Large intestine (tissue), 3 donors: ENCODE results near the gene RCBTB2. TPM values are rescaled to one million over a fixed set of nuclear protein-coding genes. Genes with fewer than 3 reads are reported as not detected.

ENCODE experiments used
- DNase-seq, 2 donors: peaks; one replicate each; pipeline versions ENCODE4 v3.0.0 to v3.0.0-alpha.2; 2013
- H3K27ac ChIP-seq: one replicate; pipeline ENCODE4 v1.5.1; 2013; ENCODE audit warnings: low read length
- H3K27me3 ChIP-seq: 2 replicates; pipeline ENCODE4 v1.6.1; 2013; ENCODE audit warnings: low read length; ENCODE audit not compliant: control insufficient read depth, insufficient read depth
- H3K36me3 ChIP-seq: 2 replicates; pipeline ENCODE4 v1.6.1; 2013; ENCODE audit warnings: low read length; ENCODE audit not compliant: control insufficient read depth, insufficient read depth
- H3K4me1 ChIP-seq: one replicate; pipeline ENCODE4 v1.6.1; 2013; ENCODE audit warnings: low read length; ENCODE audit not compliant: control insufficient read depth, insufficient read depth
- H3K4me3 ChIP-seq: one replicate; pipeline ENCODE4 v1.5.1; 2013; ENCODE audit warnings: low read length
- H3K9me3 ChIP-seq: one replicate; pipeline ENCODE4 v1.6.1; 2013; ENCODE audit warnings: mild to moderate bottlenecking, low read depth, low read length, moderate library complexity; ENCODE audit not compliant: control insufficient read depth
- WGBS: methylation state at CpG from one replicate; pipeline ENCODE4 v1.1.5; 2013; ENCODE audit warnings: low lambda C conversion rate; ENCODE audit not compliant: insufficient coverage; 5-methylcytosine and 5-hydroxymethylcytosine counted together
- polyA plus RNA-seq: library from polyadenylated mRNA; unstranded; fragments of 120-200 nt; gene quantifications from one replicate; pipeline ENCODE4 v1.2.1, GENCODE V29; 2013

The RCBTB2 gene
- polyA plus RNA-seq, 1 donor: 14.5 TPM

GRCh38 chr13:48542581-48543341, 9.9 kb upstream of the RCBTB2 start:
- DNase-seq: peak; percentile 44 to 75
- H3K4me3 ChIP-seq: no peak overlapping the region
- peak overlapping the region; percentile 11 for H3K27ac ChIP-seq
- no peaks in the 10 kb centered on the region for H3K36me3 ChIP-seq
- H3K27me3 ChIP-seq: no peaks in the 10 kb centered on the region
- no CpG with 5 or more reads among the region's 11 CpGs for WGBS
- peaks cover 8% of the 10 kb centered on the region for H3K4me1 ChIP-seq
- no peaks in the 10 kb centered on the region for H3K9me3 ChIP-seq

GRCh38 chr13:48542138-48542537, 9.3 kb upstream of the RCBTB2 start:
- no peak overlapping the region for H3K4me3 ChIP-seq
- DNase-seq: no peak
- H3K27me3 ChIP-seq: no peaks in the 10 kb centered on the region
- no CpG with 5 or more reads among the region's 4 CpGs for WGBS
- H3K36me3 ChIP-seq: no peaks in the 10 kb centered on the region
- peaks cover 8% of the 10 kb centered on the region for H3K4me1 ChIP-seq
- H3K27ac ChIP-seq: peak overlapping the region; percentile 11
- H3K9me3 ChIP-seq: no peaks in the 10 kb centered on the region

GRCh38 chr13:48539550-48539949, 6.7 kb upstream of the RCBTB2 start:
- Histone ChIP-seq H3K27ac (no peak overlapping the region), H3K4me3 (no peak overlapping the region), H3K36me3 (no peaks in the 10 kb centered on the region), H3K27me3 (no peaks in the 10 kb centered on the region), H3K9me3 (no peaks in the 10 kb centered on the region), H3K4me1 (peaks cover 8% of the 10 kb centered on the region)
- no peak for DNase-seq

- no peak overlapping the region for H3K4me3 ChIP-seq
- H3K36me3 ChIP-seq: no peaks in the 10 kb centered on the region
- no peak overlapping the region for H3K27ac ChIP-seq
- WGBS: 100% methylated on average over 1 of the region's 5 CpGs
- peaks cover 3% of the 10 kb centered on the region for H3K4me1 ChIP-seq
- H3K9me3 ChIP-seq: no peaks in the 10 kb centered on the region
- no peak for DNase-seq
- no peaks in the 10 kb centered on the region for H3K27me3 ChIP-seq
Observed at GRCh38 chr13:48536621-48537250, 3.9 kb upstream of the RCBTB2 start.

- 89% methylated on average over 2 of the region's 2 CpGs for WGBS
- Histone ChIP-seq H3K27me3 (no peaks in the 10 kb centered on the region), H3K27ac (no peak overlapping the region), H3K9me3 (no peaks in the 10 kb centered on the region), H3K4me1 (peaks cover 3% of the 10 kb centered on the region), H3K4me3 (no peak overlapping the region), H3K36me3 (no peaks in the 10 kb centered on the region)
- DNase-seq: no peak
Observed at GRCh38 chr13:48535766-48536165, 2.9 kb upstream of the RCBTB2 start.

- H3K27me3 ChIP-seq: no peaks in the 10 kb centered on the region
- H3K9me3 ChIP-seq: no peaks in the 10 kb centered on the region
- no peak overlapping the region for H3K4me3 ChIP-seq
- no peak for DNase-seq
- peaks cover 3% of the 10 kb centered on the region for H3K4me1 ChIP-seq
- no peak overlapping the region for H3K27ac ChIP-seq
- H3K36me3 ChIP-seq: no peaks in the 10 kb centered on the region
- WGBS: 100% methylated on average over 1 of the region's 5 CpGs
Observed at GRCh38 chr13:48534911-48535501, 2.1 kb upstream of the RCBTB2 start.

GRCh38 chr13:48533961-48534600, 1.2 kb upstream of the RCBTB2 start:
- H3K9me3 ChIP-seq: no peaks in the 10 kb centered on the region
- H3K4me1 ChIP-seq: peaks cover 3% of the 10 kb centered on the region
- H3K27ac ChIP-seq: no peak overlapping the region
- no peak overlapping the region for H3K4me3 ChIP-seq
- no peaks in the 10 kb centered on the region for H3K27me3 ChIP-seq
- H3K36me3 ChIP-seq: no peaks in the 10 kb centered on the region
- DNase-seq: no peak
- WGBS: 82% methylated on average over 4 of the region's 9 CpGs

GRCh38 chr13:48532256-48532505, 699 bp downstream of the RCBTB2 start:
- Histone ChIP-seq H3K27ac (peak overlapping the region; percentile 93), H3K4me1 (peaks cover 3% of the 10 kb centered on the region), H3K4me3 (peak overlapping the region; percentile 81), H3K36me3 (no peaks in the 10 kb centered on the region), H3K9me3 (no peaks in the 10 kb centered on the region), H3K27me3 (no peaks in the 10 kb centered on the region)
- peak in 1 of 2 donors; percentile 36 for DNase-seq
- WGBS: no CpG with 5 or more reads among the region's 16 CpGs

GRCh38 chr13:48531416-48532255, 1.2 kb downstream of the RCBTB2 start:
- 47% methylated on average over 2 of the region's 19 CpGs for WGBS
- Histone ChIP-seq H3K27me3 (no peaks in the 10 kb centered on the region), H3K4me3 (peak overlapping the region; percentile 81), H3K9me3 (no peaks in the 10 kb centered on the region), H3K27ac (peak overlapping the region; percentile 93), H3K4me1 (peaks cover 3% of the 10 kb centered on the region), H3K36me3 (no peaks in the 10 kb centered on the region)
- DNase-seq: peak in 1 of 2 donors; percentile 7

- H3K27ac ChIP-seq: no peak overlapping the region
- 100% methylated on average over 2 of the region's 6 CpGs for WGBS
Observed at GRCh38 chr13:48530833-48531232, 2.0 kb downstream of the RCBTB2 start.

More at GRCh38 chr13:48530833-48531232, 2.0 kb downstream of the RCBTB2 start:
- Histone ChIP-seq H3K4me1 (peaks cover 3% of the 10 kb centered on the region), H3K9me3 (no peaks in the 10 kb centered on the region), H3K4me3 (no peak overlapping the region), H3K27me3 (no peaks in the 10 kb centered on the region), H3K36me3 (no peaks in the 10 kb centered on the region)
- DNase-seq: no peak
